Measurements from ENCODE around the gene WFIKKN2. TPM values are rescaled to one million over a fixed set of nuclear protein-coding genes. Genes with fewer than 3 reads are reported as not detected.
A peak's percentile ranks its signal among the peaks of the same experiment; 100 is the strongest.

Gene WFIKKN2
- total and polyA plus RNA-seq, 2 of the 13 experiments (the other 11 are each of a cell fraction or from before 2014, with no cell fraction given): not detected

DNA sequence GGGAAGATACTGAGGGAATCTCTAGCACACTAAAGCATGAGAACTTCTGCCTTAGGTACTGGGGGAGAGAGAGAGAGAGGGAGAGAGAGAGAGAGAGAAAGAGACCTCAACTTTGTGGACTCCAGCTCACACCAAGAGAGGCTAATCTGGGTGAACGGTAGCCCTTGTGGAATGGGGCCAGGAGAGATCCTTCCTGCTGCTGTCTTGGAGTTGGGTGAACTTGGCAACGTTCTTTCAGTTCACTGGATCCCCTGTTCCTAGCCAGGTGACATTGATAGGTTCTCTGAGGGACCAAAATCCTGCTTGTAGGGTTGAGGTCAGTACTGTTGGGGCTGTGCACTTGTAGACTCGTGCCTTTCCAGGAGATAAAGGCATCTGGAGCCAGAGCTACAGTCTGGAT is 26.5 kb upstream of the WFIKKN2 start:
- ATAC-seq: no peak
- peak overlapping the region; percentile 35 for H3K4me2 ChIP-seq (ENCODE audit: low read depth, low read length)
- ChIA-PET POLR2A (no interaction called here), CTCF (ENCODE audit: low intra/inter-chr PET ratio, low total read pairs) (no interaction called here)
- H4K20me1 ChIP-seq (ENCODE audit: insufficient read depth, low read length): no peaks in the 10 kb centered on the region
- H3K9me3 ChIP-seq (ENCODE audit: low read length): no peaks in the 10 kb centered on the region
- in situ Hi-C loops (cut with HindIII; ENCODE audit: extremely low pct_ligation_motif_present, low pct_unique_long_range_greater_than_20kb): no loop called here
- no peak for TF ChIP-seq ZNF24 (IDR thresholded peaks at IDR 0.05)
- TF ChIP-seq, protein P1, sequence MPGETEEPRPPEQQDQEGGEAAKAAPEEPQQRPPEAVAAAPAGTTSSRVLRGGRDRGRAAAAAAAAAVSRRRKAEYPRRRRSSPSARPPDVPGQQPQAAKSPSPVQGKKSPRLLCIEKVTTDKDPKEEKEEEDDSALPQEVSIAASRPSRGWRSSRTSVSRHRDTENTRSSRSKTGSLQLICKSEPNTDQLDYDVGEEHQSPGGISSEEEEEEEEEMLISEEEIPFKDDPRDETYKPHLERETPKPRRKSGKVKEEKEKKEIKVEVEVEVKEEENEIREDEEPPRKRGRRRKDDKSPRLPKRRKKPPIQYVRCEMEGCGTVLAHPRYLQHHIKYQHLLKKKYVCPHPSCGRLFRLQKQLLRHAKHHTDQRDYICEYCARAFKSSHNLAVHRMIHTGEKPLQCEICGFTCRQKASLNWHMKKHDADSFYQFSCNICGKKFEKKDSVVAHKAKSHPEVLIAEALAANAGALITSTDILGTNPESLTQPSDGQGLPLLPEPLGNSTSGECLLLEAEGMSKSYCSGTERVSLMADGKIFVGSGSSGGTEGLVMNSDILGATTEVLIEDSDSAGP (CRISPR knock-in tag; IDR thresholded peaks at IDR 0.05; ENCODE audit: borderline replicate concordance): no peak
- 0 out of 2 replicates have a peak, but pooled peaks have one; percentile 44 for TF ChIP-seq EEA1 (CRISPR knock-in tag; IDR thresholded peaks at IDR 0.05; ENCODE audit: borderline replicate concordance)
- TF ChIP-seq ZSCAN25 (CRISPR knock-in tag; IDR thresholded peaks at IDR 0.05): peak; percentile 27; the same call in 1 of the 2 replicates
- TF ChIP-seq SALL1 (CRISPR knock-in tag; IDR thresholded peaks at IDR 0.05): 0 out of 2 replicates have a peak, but pooled peaks have one; percentile 18
- TF ChIP-seq, protein P2, sequence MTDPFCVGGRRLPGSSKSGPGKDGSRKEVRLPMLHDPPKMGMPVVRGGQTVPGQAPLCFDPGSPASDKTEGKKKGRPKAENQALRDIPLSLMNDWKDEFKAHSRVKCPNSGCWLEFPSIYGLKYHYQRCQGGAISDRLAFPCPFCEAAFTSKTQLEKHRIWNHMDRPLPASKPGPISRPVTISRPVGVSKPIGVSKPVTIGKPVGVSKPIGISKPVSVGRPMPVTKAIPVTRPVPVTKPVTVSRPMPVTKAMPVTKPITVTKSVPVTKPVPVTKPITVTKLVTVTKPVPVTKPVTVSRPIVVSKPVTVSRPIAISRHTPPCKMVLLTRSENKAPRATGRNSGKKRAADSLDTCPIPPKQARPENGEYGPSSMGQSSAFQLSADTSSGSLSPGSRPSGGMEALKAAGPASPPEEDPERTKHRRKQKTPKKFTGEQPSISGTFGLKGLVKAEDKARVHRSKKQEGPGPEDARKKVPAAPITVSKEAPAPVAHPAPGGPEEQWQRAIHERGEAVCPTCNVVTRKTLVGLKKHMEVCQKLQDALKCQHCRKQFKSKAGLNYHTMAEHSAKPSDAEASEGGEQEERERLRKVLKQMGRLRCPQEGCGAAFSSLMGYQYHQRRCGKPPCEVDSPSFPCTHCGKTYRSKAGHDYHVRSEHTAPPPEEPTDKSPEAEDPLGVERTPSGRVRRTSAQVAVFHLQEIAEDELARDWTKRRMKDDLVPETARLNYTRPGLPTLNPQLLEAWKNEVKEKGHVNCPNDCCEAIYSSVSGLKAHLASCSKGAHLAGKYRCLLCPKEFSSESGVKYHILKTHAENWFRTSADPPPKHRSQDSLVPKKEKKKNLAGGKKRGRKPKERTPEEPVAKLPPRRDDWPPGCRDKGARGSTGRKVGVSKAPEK (CRISPR knock-in tag; IDR thresholded peaks at IDR 0.05; ENCODE audit: borderline replicate concordance): peak; percentile 80; the same call in 1 of the 2 replicates
- no peaks in the 10 kb centered on the region for H3K36me3 ChIP-seq (replicated peaks in 1 of 2; ENCODE audit: control insufficient read depth in 1 of 2, insufficient read depth in 2 of 2, low read length in 2 of 2)
- H3K79me2 ChIP-seq (ENCODE audit: insufficient read depth, low read length): no peaks in the 10 kb centered on the region
- FAIRE-seq: no peak
- 20% methylated on average over 3 of the region's 3 CpGs for WGBS (ENCODE audit: low lambda C conversion rate)
- peak overlapping the region; percentile 59 for H2AFZ ChIP-seq (ENCODE audit: low read length)
- BruUV-seq (replicated peaks): no TSS peak
- H3K27ac ChIP-seq (ENCODE audit: extremely low read length, insufficient read depth, low read length): no peak overlapping the region
- intact Hi-C loops (cut with micrococcal nuclease; ENCODE audit: unreplicated experiment): no loop called here
- peaks cover 2 to 10% of the 10 kb centered on the region in 2 experiments; a peak in 2 of 5 replicates for H3K27me3 ChIP-seq (ENCODE audit: control insufficient read depth in 1 of 2, insufficient read depth in 2 of 2, low read length in 2 of 2)
- no peak for DNase-seq (ENCODE audit: low spot score)
- no peak overlapping the region for H3K4me3 ChIP-seq (replicated peaks in 1 of 3; ENCODE audit: insufficient read depth in 1 of 3, low read depth in 2 of 3, low read length in 3 of 3)
- peaks cover 56% of the 10 kb centered on the region for H3K4me1 ChIP-seq (ENCODE audit: insufficient read depth, low read length)
- H3K9ac ChIP-seq (ENCODE audit: insufficient read depth, low read depth, low read length): no peak overlapping the region
